Uterus (tissue), 4 donors: ENCODE measurements around the gene USP32. TPM values are rescaled to one million over a fixed set of nuclear protein-coding genes. Genes with fewer than 3 reads are reported as not detected.

Experiments
- DNase-seq, 2 donors: peaks; one replicate each; pipeline ENCODE4 v3.0.0-alpha.2; 2019 to 2020
- H3K27ac ChIP-seq, 2 donors: fragments of 200-600 bp; sonication (generic); 1 replicate in 1 of 2; 2 replicates in 1 of 2; pipeline ENCODE4 v1.5.1; 2016 to 2018
- H3K27me3 ChIP-seq, 2 donors: fragments of 200-600 bp; sonication (generic); one replicate each; pipeline ENCODE4 v1.5.1; 2018 to 2019; ENCODE audit warnings: control low read depth in 1 of 2
- H3K36me3 ChIP-seq, 2 donors: fragments of 200-600 bp; sonication (generic); one replicate each; pipeline ENCODE4 v1.5.1; 2019; ENCODE audit warnings: control low read depth in 1 of 2
- H3K4me1 ChIP-seq, 2 donors: fragments of 200-600 bp; sonication (generic); one replicate each; pipeline ENCODE4 v1.5.1; 2018 to 2019; ENCODE audit warnings: control low read depth in 1 of 2
- H3K4me3 ChIP-seq, 2 donors: fragments of 200-600 bp; sonication (generic); 1 replicate in 1 of 2; 2 replicates in 1 of 2; pipeline ENCODE4 v1.5.1; 2018 to 2019; ENCODE audit warnings: mild to moderate bottlenecking in 1 of 2
- H3K9me3 ChIP-seq, 2 donors: fragments of 200-600 bp; sonication (generic); one replicate each; pipeline ENCODE4 v1.5.1; 2019; ENCODE audit warnings: control low read depth in 1 of 2
- CTCF ChIP-seq, 4 experiments: fragments of 200-600 bp in 2 of 4; fragments of 450-650 bp in 2 of 4; sonication (generic) in 2 of 4; IDR thresholded peaks; one replicate each; pipeline ENCODE4 v1.5.1; 2016 to 2019; ENCODE audit warnings: antibody characterized with exemption in 4 of 4, mild to moderate bottlenecking in 2 of 4, moderate library complexity in 1 of 4
- POLR2A ChIP-seq, 2 donors: fragments of 450-650 bp; IDR thresholded peaks; one replicate each; pipeline ENCODE4 v1.6.1; 2016; ENCODE audit warnings: antibody characterized with exemption in 2 of 2, mild to moderate bottlenecking in 1 of 2, moderate library complexity in 1 of 2
- intact Hi-C: fragments of 100-400 bp; cut with DNase I; formaldehyde crosslinking; loops from one replicate; pipeline ENCODE4 v1.15.1; 2023; ENCODE audit warnings: low total_unique reads
- total RNA-seq, 4 donors: library from RNA; depleted of rRNA in 3 of 4; stranded (reverse); fragments of >200 nt in 3 of 4; gene quantifications; one replicate each; pipeline versions ENCODE4 v1.1.0 to v1.2.4, GENCODE V29; 2014 to 2023
- donor health status: DM: yes; HTN: yes; CAD: no.

The USP32 gene
- total RNA-seq, 4 donors from 2014 or later, result 28.4 to 54.1 (median 43.1) TPM

- TF ChIP-seq CTCF (IDR thresholded peaks at IDR 0.05) (no peak), POLR2A (IDR thresholded peaks at IDR 0.05) (no peak)
- DNase-seq, result no peak
- no peaks in the 10 kb centered on the region for H3K4me1 ChIP-seq
- no peaks in the 10 kb centered on the region for H3K36me3 ChIP-seq
- no peaks in the 10 kb centered on the region for H3K9me3 ChIP-seq
- intact Hi-C loops, result no loop called here
- H3K27me3 ChIP-seq, result peaks cover 11 to 40% of the 10 kb centered on the region in 2 donors
- H3K27ac ChIP-seq, result no peak overlapping the region
- no peak overlapping the region for H3K4me3 ChIP-seq
Measured at GRCh38 chr17:60145006-60145935, 246.7 kb downstream of the USP32 start.

GRCh38 chr17:60142872-60143499 is 248.9 kb downstream of the USP32 start:
- Histone ChIP-seq H3K9me3 (no peaks in the 10 kb centered on the region), H3K36me3 (no peaks in the 10 kb centered on the region), H3K4me1 (no peaks in the 10 kb centered on the region), H3K27ac (no peak overlapping the region), H3K27me3 (peaks cover 20 to 31% of the 10 kb centered on the region in 2 donors), H3K4me3 (no peak overlapping the region)
- TF ChIP-seq CTCF (IDR thresholded peaks at IDR 0.05), result peak; percentile 42 to 53 (median 47)
- TF ChIP-seq POLR2A (IDR thresholded peaks at IDR 0.05), result no peak
- intact Hi-C loops, result no loop called here
- DNase-seq, result peak; percentile 64 to 65

- no peak for DNase-seq
- peaks cover 20 to 21% of the 10 kb centered on the region in 2 donors for H3K27me3 ChIP-seq
- H3K4me1 ChIP-seq, result no peaks in the 10 kb centered on the region
- H3K4me3 ChIP-seq, result no peak overlapping the region
- intact Hi-C loops, result no loop called here
- H3K9me3 ChIP-seq, result no peaks in the 10 kb centered on the region
- H3K36me3 ChIP-seq, result no peaks in the 10 kb centered on the region
- TF ChIP-seq POLR2A (IDR thresholded peaks at IDR 0.05), result no peak
- TF ChIP-seq CTCF (IDR thresholded peaks at IDR 0.05), result no peak
- H3K27ac ChIP-seq, result no peak overlapping the region
Measured at GRCh38 chr17:60141111-60142018, 250.6 kb downstream of the USP32 start.

GRCh38 chr17:60139438-60140285 is 252.3 kb downstream of the USP32 start:
- intact Hi-C loops, result no loop called here
- H3K4me3 ChIP-seq, result no peak overlapping the region
- no peaks in the 10 kb centered on the region for H3K9me3 ChIP-seq
- H3K4me1 ChIP-seq, result no peaks in the 10 kb centered on the region
- peak; percentile 40 to 63 for DNase-seq
- H3K36me3 ChIP-seq, result no peaks in the 10 kb centered on the region
- TF ChIP-seq CTCF (IDR thresholded peaks at IDR 0.05), result peak; percentile 43 to 54 (median 51)
- TF ChIP-seq POLR2A (IDR thresholded peaks at IDR 0.05), result no peak
- no peak overlapping the region for H3K27ac ChIP-seq
- H3K27me3 ChIP-seq, result peaks cover 20 to 21% of the 10 kb centered on the region in 2 donors
